K562 (cell line): ENCODE measurements around the gene PLEKHA8. TPM values are rescaled to one million over a fixed set of nuclear protein-coding genes. Genes with fewer than 3 reads are reported as not detected.

Experiments used
- ERF ChIP-seq: fragments of 450-650 bp; formaldehyde crosslinking; IDR thresholded peaks from 2 replicates; pipeline ENCODE4 v1.4.0; 2020; ENCODE audit warnings: mild to moderate bottlenecking, mixed read lengths
- HNRNPK ChIP-seq: fragments of 200-400 bp; formaldehyde crosslinking; IDR thresholded peaks from one replicate; pipeline ENCODE4 v1.6.1; 2018; ENCODE audit warnings: mild to moderate bottlenecking, low read depth, low read length; ENCODE audit not compliant: poor library complexity, severe bottlenecking
- KLF6 ChIP-seq: fragments of 250-450 bp; sonication (Bioruptor Pico); IDR thresholded peaks from 2 replicates; pipeline ENCODE4 v1.4.0; 2020; ENCODE audit warnings: mild to moderate bottlenecking, moderate library complexity, borderline replicate concordance
- NCOR1 ChIP-seq: fragments of 450-650 bp; IDR thresholded peaks from 2 replicates; pipeline ENCODE4 v1.6.1; 2016; ENCODE audit warnings: mild to moderate bottlenecking, moderate library complexity
- PHTF2 ChIP-seq: fragments of 250-450 bp; sonication (Bioruptor Pico); IDR thresholded peaks from 2 replicates; pipeline ENCODE4 v1.5.0; 2021; ENCODE audit warnings: mild to moderate bottlenecking
- POLR2AphosphoS2 ChIP-seq: IDR thresholded peaks from 2 replicates; pipeline ENCODE4 v1.6.1; 2012; ENCODE audit warnings: low read length, improper control_type of control experiment
- POLR2H ChIP-seq: IDR thresholded peaks from 2 replicates; pipeline ENCODE4 v1.6.1; 2016; ENCODE audit warnings: missing genetic modification characterization, low read depth, mild to moderate bottlenecking, control low read depth, missing compliant biosample characterization, moderate library complexity
- RAD21 ChIP-seq, 2 experiments: fragments of 250-450 bp in 1 of 2; fragments of 450-650 bp in 1 of 2; sonication (Bioruptor Pico) in 1 of 2; formaldehyde crosslinking in 1 of 2; IDR thresholded peaks in 1 of 2; conservative IDR thresholded peaks in 1 of 2; 2 replicates each; pipeline versions ENCODE4 v1.4.0 to v1.8.0; 2020 to 2022; ENCODE audit warnings: mild to moderate bottlenecking in 2 of 2, moderate library complexity in 1 of 2
- REST ChIP-seq, 2 experiments: fragments of 450-650 bp; formaldehyde crosslinking in 1 of 2; IDR thresholded peaks; 2 replicates each; pipeline versions ENCODE4 v1.4.0 to v1.6.1; 2014 to 2020; ENCODE audit warnings: mild to moderate bottlenecking in 2 of 2, borderline replicate concordance in 1 of 2, low read depth in 1 of 2
- SMC3 ChIP-seq: conservative IDR thresholded peaks from 2 replicates; pipeline ENCODE4 v1.6.1; 2011; ENCODE audit warnings: low read depth, low read length, improper control_type of control experiment; ENCODE audit not compliant: insufficient read depth
- polyA plus RNA-seq, 8 experiments: library from polyadenylated mRNA; depleted of rRNA in 4 of 8; stranded (reverse) in 5 of 8; unstranded in 3 of 8; fragments of >200 nt; fragmentation: Nextera tagmentation in 2 of 8; fragmentation: Illumina TruSeq in 1 of 8; extraction: Ambion mirVana in 2 of 8; extraction: Trizol in 1 of 8; gene quantifications; 2 replicates each; pipeline versions ENCODE4 v1.2.1 to v1.2.3, GENCODE V29; 2011 to 2014; ENCODE audit warnings: inconsistent platforms in 1 of 8, missing spikeins in 1 of 8
- total RNA-seq, 7 experiments: library from RNA; depleted of rRNA in 6 of 7; stranded (reverse); fragments of >200 nt in 6 of 7; fragmentation: Illumina TruSeq in 2 of 7; extraction: Trizol in 2 of 7; gene quantifications; 2 replicates each; pipeline versions ENCODE4 v1.2.1 to v1.2.3, GENCODE V29; 2011 to 2021; ENCODE audit warnings: low replicate concordance in 1 of 7

PLEKHA8 gene
- total and polyA plus RNA-seq, 9 of the 15 experiments (the other 6 are each of a cell fraction or from before 2014, with no cell fraction given), result 3.2 to 16.3 (median 11.8) TPM

GRCh38 chr7:30074422-30075030, 46.3 kb downstream of the PLEKHA8 start (continued):
- TF ChIP-seq REST (IDR thresholded peaks at IDR 0.05; ENCODE audit: borderline replicate concordance) (peak; percentile 45; the same call in 1 of the 2 replicates), REST (CRISPR knock-in tag; IDR thresholded peaks at IDR 0.05; ENCODE audit: low read depth) (no peak), KLF6 (CRISPR knock-in tag) (no peak), POLR2H (tag) (no peak), RAD21 (CRISPR knock-in tag; conservative IDR thresholded peaks at IDR 0.05 in 1 of 2, IDR thresholded peaks at IDR 0.05 in 1 of 2) (peak; percentile 52 to 75), PHTF2 (no peak), POLR2AphosphoS2 (no peak), NCOR1 (no peak), SMC3 (0 out of 2 replicates have a peak, but pooled peaks have one; percentile 13), ERF (CRISPR knock-in tag) (no peak), HNRNPK (no peak)
